Keratinocyte (primary cell): ENCODE measurements around the gene R3HCC1L. TPM values are rescaled to one million over a fixed set of nuclear protein-coding genes. Genes with fewer than 3 reads are reported as not detected.

Experiments used
- DNase-seq: peaks from one replicate; pipeline ENCODE4 v3.0.0-alpha.2; 2011; ENCODE audit warnings: low read depth, missing footprints, low spot score
- FAIRE-seq: peaks from 2 replicates; lab custom pipeline; 2011; peaks lifted over from hg19 to GRCh38; lab: Jason Lieb, UNC
- H2AFZ ChIP-seq: 2 replicates; pipeline ENCODE4 v1.6.0; 2012; ENCODE audit warnings: low read length, control low read depth, inconsistent platforms; ENCODE audit not compliant: control insufficient read depth
- H3K27ac ChIP-seq: 2 replicates; pipeline ENCODE4 v1.5.1; 2011; ENCODE audit warnings: low read length; ENCODE audit not compliant: control insufficient read depth, insufficient read depth
- H3K27me3 ChIP-seq: 3 replicates; pipeline ENCODE4 v1.6.0; 2011; ENCODE audit warnings: low read length; ENCODE audit not compliant: control insufficient read depth, insufficient read depth; ENCODE audit errors: extremely low read depth
- H3K36me3 ChIP-seq, 2 experiments: 2 replicates in 1 of 2; 3 replicates in 1 of 2; pipeline ENCODE4 v1.5.1; 2011; ENCODE audit warnings: low read length in 2 of 2, mild to moderate bottlenecking in 1 of 2; ENCODE audit not compliant: control insufficient read depth in 2 of 2, insufficient read depth in 2 of 2; ENCODE audit errors: extremely low read depth in 1 of 2
- H3K4me1 ChIP-seq: 3 replicates; pipeline ENCODE4 v1.5.1; 2011; ENCODE audit warnings: low read length; ENCODE audit not compliant: control insufficient read depth, insufficient read depth; ENCODE audit errors: extremely low read depth
- H3K4me2 ChIP-seq: 3 replicates; pipeline ENCODE4 v1.6.0; 2011; ENCODE audit warnings: low read depth, low read length; ENCODE audit not compliant: control insufficient read depth, insufficient read depth; ENCODE audit errors: extremely low read depth
- H3K4me3 ChIP-seq, 3 experiments: fragments of 200-600 bp in 1 of 3; sonication (generic) in 1 of 3; 2 replicates in 2 of 3; 3 replicates in 1 of 3; pipeline ENCODE4 v1.5.1; 2011 to 2016; ENCODE audit warnings: low read length in 3 of 3, mild to moderate bottlenecking in 3 of 3, control low read depth in 2 of 3, inconsistent platforms in 1 of 3, low read depth in 1 of 3, mixed read lengths in 1 of 3, mixed run types in 1 of 3, moderate library complexity in 1 of 3; ENCODE audit not compliant: control insufficient read depth in 2 of 3, insufficient read depth in 2 of 3; ENCODE audit errors: extremely low read depth in 1 of 3
- H3K79me2 ChIP-seq: 2 replicates; pipeline ENCODE4 v1.6.0; 2012; ENCODE audit warnings: low read length; ENCODE audit not compliant: control insufficient read depth, insufficient read depth
- H3K9ac ChIP-seq: 3 replicates; pipeline ENCODE4 v1.6.0; 2011; ENCODE audit warnings: low read length; ENCODE audit not compliant: control insufficient read depth, insufficient read depth; ENCODE audit errors: extremely low read depth
- H3K9me1 ChIP-seq: 3 replicates; pipeline ENCODE4 v1.6.0; 2011; ENCODE audit warnings: low read length; ENCODE audit not compliant: control insufficient read depth, insufficient read depth; ENCODE audit errors: extremely low read depth
- H3K9me3 ChIP-seq: 2 replicates; pipeline ENCODE4 v1.5.1; 2012; ENCODE audit warnings: low read depth, low read length; ENCODE audit not compliant: control insufficient read depth
- H4K20me1 ChIP-seq: 3 replicates; pipeline ENCODE4 v1.6.0; 2011; ENCODE audit warnings: low read length; ENCODE audit not compliant: control insufficient read depth, insufficient read depth; ENCODE audit errors: extremely low read depth
- CTCF ChIP-seq, 3 experiments: IDR thresholded peaks in 1 of 3; conservative IDR thresholded peaks in 1 of 3; optimal IDR thresholded peaks in 1 of 3; 2 replicates in 2 of 3; 3 replicates in 1 of 3; pipeline versions ENCODE3 to v1.5.1; 2011; ENCODE audit warnings: low read length in 3 of 3, mild to moderate bottlenecking in 3 of 3, moderate library complexity in 2 of 3, control low read depth in 1 of 3, inconsistent platforms in 1 of 3; ENCODE audit not compliant: insufficient read depth in 2 of 3; ENCODE audit errors: extremely low read depth in 1 of 3
- EZH2 ChIP-seq: IDR thresholded peaks from one replicate; pipeline ENCODE4 v1.6.1; 2012; ENCODE audit warnings: inconsistent platforms, mild to moderate bottlenecking, low read length, moderate library complexity
- dilution Hi-C: fragments of 300-500 bp; cut with MboI; formaldehyde crosslinking; loops from one replicate; pipeline ENCODE4 v1.7.0; 2020; ENCODE audit warnings: low sequenced_read_pairs; ENCODE audit not compliant: extremely low pct_ligation_motif_present
- polyA plus RNA-seq, 5 experiments: library from polyadenylated mRNA; depleted of rRNA in 3 of 5; stranded (reverse) in 3 of 5; stranded (forward) in 1 of 5; unstranded in 1 of 5; fragments of >200 nt; gene quantifications; 1 replicate in 1 of 5; 2 replicates in 3 of 5; 3 replicates in 1 of 5; pipeline versions ENCODE4 v1.2.1 to v1.2.3, GENCODE V29; 2011 to 2012; ENCODE audit warnings: missing spikeins in 2 of 5, low read depth in 1 of 5, low replicate concordance in 1 of 5

R3HCC1L gene
- polyA plus RNA-seq, 1 donor (not counting 4 experiments of a cell fraction or from before 2014, with no cell fraction given) = 11.7 TPM

- no peaks in the 10 kb centered on the region for H3K36me3 ChIP-seq
- DNase-seq (no peak), FAIRE-seq (no peak)
- H3K4me2 ChIP-seq = no peak overlapping the region
- H3K79me2 ChIP-seq = no peaks in the 10 kb centered on the region
- H4K20me1 ChIP-seq = no peaks in the 10 kb centered on the region
- no peak overlapping the region for H2AFZ ChIP-seq
- no peaks in the 10 kb centered on the region for H3K9me1 ChIP-seq
- dilution Hi-C loops = no loop called here
- no peaks in the 10 kb centered on the region for H3K9me3 ChIP-seq
- no peak overlapping the region for H3K27ac ChIP-seq
- peaks cover 17% of the 10 kb centered on the region for H3K4me1 ChIP-seq
- no peak for TF ChIP-seq EZH2
- H3K9ac ChIP-seq = no peak overlapping the region
- H3K4me3 ChIP-seq = no peak overlapping the region
- peaks cover 13% of the 10 kb centered on the region for H3K27me3 ChIP-seq
These were observed 135.8 kb downstream of the R3HCC1L start for GRCh38 chr10:98270073-98270740.

- Histone ChIP-seq H3K79me2 (no peaks in the 10 kb centered on the region), H3K9me3 (no peaks in the 10 kb centered on the region), H2AFZ (no peak overlapping the region), H3K27me3 (peaks cover 13% of the 10 kb centered on the region), H4K20me1 (no peaks in the 10 kb centered on the region), H3K4me3 (no peak overlapping the region), H3K9me1 (no peaks in the 10 kb centered on the region), H3K4me1 (peaks cover 17% of the 10 kb centered on the region), H3K27ac (no peak overlapping the region), H3K9ac (no peak overlapping the region), H3K4me2 (no peak overlapping the region), H3K36me3 (no peaks in the 10 kb centered on the region)
- DNase-seq (no peak), FAIRE-seq (no peak)
- TF ChIP-seq CTCF (optimal IDR thresholded peaks at IDR 0.05 in 1 of 3, IDR thresholded peaks at IDR 0.05 in 1 of 3, conservative IDR thresholded peaks at IDR 0.05 in 1 of 3; ENCODE audit: extremely low read depth in 1 of 3, insufficient read depth in 2 of 3, low read length in 3 of 3) (no peak), EZH2 (no peak)
- dilution Hi-C loops = no loop called here
These were observed 136.3 kb downstream of the R3HCC1L start for GRCh38 chr10:98270786-98271185.

GRCh38 chr10:98272245-98272644 lies 137.8 kb downstream of the R3HCC1L start:
- Histone ChIP-seq H3K4me1 (peaks cover 17% of the 10 kb centered on the region), H3K9me1 (no peaks in the 10 kb centered on the region), H3K9ac (no peak overlapping the region), H3K27me3 (peaks cover 7% of the 10 kb centered on the region), H3K79me2 (no peaks in the 10 kb centered on the region), H3K36me3 (no peaks in the 10 kb centered on the region), H3K4me3 (no peak overlapping the region), H3K4me2 (no peak overlapping the region), H2AFZ (no peak overlapping the region), H3K27ac (no peak overlapping the region), H3K9me3 (no peaks in the 10 kb centered on the region), H4K20me1 (no peaks in the 10 kb centered on the region)
- TF ChIP-seq CTCF (optimal IDR thresholded peaks at IDR 0.05 in 1 of 3, IDR thresholded peaks at IDR 0.05 in 1 of 3, conservative IDR thresholded peaks at IDR 0.05 in 1 of 3; ENCODE audit: extremely low read depth in 1 of 3, insufficient read depth in 2 of 3, low read length in 3 of 3) (no peak), EZH2 (no peak)
- dilution Hi-C loops = no loop called here
- FAIRE-seq (no peak), DNase-seq (no peak)
